Left cardiac atrium (tissue), 4 donors: ENCODE results near the gene CXCL12. TPM values are rescaled to one million over a fixed set of nuclear protein-coding genes. Genes with fewer than 3 reads are reported as not detected.
A peak's percentile ranks its signal among the peaks of the same experiment; 100 is the strongest.

Source experiments
- ATAC-seq, 2 donors: fragments of 200-7000 bp; cut with Tn5 transposase; one replicate each; pipeline ENCODE4 v1.9.1; 2020; ENCODE audit warnings: mild to moderate bottlenecking in 2 of 2, moderate library complexity in 2 of 2
- DNase-seq: peaks from one replicate; pipeline ENCODE4 v3.0.0-alpha.2; 2020
- intact Hi-C, 2 donors: fragments of 100-400 bp; cut with DNase I; formaldehyde crosslinking; loops; one replicate each; pipeline versions ENCODE4 v1.14.1 to v1.15.1; 2022 to 2023
- total RNA-seq, 2 donors: library from RNA; stranded (reverse); fragmentation: NEBNext Ultra II Directional; extraction: Animal tissue kit (Norgen Biotek cat#: 25700); gene quantifications; one replicate each; pipeline ENCODE4 v1.2.1, GENCODE V29; 2021
- donor health status: DM: no; HTN: yes; CAD: no.
- donor health status: DM: no; HTN: yes; CAD: no; lungs with severe emphysema.
- donor health status: DM: yes; HTN: yes; CAD: no.
- donor health status: Dilated cardiomyopathy.

The CXCL12 gene
- total RNA-seq, 2 donors from 2014 or later = 213 to 248 TPM

DNA sequence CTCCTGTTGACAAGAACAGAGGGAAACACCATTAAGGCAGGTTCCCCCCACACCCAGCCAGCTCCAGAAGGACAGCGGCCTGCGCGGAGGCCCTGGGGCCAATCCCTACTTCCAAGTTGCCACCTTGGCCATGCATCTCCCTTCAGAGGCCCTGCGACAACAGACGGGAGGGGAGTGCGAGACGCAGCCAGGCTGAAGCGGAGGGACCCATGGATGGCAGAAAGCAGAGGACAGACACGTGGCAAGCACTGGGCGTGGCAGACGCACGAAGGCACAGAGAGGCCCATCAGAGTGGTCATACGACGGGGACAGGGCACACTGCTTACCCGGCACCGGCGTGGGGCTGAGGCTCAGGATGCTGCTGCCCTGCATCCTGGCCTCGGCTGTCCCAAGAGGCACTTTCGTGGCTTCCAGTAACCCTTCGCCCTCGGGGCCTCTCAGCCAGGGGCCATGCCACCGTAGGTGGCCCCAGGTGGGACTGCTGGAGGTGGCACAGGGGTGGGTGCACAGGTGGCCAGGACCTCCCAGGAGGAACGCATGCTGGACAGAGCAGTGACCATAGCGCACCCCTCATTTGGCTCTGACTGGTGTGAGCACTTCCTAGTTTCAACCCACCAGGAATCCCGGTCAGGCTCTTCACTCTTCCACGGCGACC, 11.4 kb downstream of the CXCL12 start:
- ATAC-seq = no peak
- intact Hi-C loops = no loop called here
- peak; percentile 11 for DNase-seq

DNA sequence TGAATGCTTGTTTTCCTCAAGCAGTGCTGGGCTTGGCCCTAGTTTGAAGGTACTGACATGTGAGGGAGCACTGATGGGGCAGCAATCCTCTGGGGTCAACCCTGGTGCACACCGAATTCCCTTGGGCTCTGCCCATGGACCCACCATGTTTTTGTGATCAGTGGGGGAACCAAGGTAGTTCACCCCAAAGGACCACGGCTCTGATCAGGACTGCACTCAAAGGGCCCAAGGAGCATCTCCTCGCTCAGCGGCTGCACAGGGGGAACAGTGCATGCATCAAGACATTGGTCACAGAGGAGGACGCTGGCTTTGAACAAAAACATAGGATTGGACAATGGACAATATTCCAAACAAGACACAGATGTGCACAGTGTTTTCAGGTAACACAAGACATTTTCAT, 12.7 kb downstream of the CXCL12 start:
- intact Hi-C loops = no loop called here
- peak; percentile 7 for DNase-seq
- no peak for ATAC-seq

DNA sequence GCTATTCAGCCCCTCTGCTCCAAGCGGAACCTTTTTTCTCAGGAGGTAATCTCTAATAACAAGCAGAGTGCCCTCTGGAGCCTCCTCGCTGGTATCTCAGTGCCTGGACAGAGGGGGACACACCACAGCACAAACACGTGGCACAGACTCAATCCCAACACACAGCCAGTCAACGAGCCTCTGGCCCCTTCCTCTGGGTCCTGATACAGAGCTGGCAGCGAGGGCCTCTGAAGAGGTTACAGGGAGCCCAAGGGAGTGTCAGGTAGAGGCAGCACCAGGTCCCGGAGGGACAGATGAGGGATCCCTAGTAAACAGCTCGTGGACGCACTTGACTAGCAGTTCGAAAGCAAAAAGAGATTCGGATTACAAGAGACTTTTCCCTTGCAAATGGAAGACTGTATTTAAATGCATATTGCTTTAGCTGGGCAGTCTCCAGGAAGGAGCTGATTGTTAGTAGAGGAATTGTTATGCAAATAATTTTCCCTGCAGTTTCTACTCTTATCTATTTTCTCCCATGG, 14.1 kb downstream of the CXCL12 start:
- ATAC-seq = no peak
- intact Hi-C loops = no loop called here
- peak; percentile 4 for DNase-seq

DNA sequence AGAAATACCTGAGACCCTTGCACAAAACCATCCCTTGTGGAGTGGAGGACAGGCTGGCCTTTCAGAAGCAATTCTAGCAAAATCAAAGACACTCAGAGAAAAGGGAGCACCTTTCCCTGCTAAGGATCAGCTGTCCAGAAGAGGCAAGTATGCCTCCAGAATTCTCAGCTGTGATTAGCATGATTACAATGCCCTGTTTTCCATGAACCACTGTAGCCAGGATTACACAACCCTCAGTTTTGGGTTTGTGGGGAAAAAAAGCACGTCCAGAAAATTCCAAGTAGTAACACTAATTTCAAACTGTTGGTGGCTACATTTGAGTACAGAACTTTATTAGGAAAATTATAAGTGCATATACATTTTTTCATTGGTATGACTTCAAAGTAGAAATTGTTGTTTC, 15.0 kb downstream of the CXCL12 start:
- ATAC-seq = no peak
- intact Hi-C loops = no loop called here
- no peak for DNase-seq

DNA sequence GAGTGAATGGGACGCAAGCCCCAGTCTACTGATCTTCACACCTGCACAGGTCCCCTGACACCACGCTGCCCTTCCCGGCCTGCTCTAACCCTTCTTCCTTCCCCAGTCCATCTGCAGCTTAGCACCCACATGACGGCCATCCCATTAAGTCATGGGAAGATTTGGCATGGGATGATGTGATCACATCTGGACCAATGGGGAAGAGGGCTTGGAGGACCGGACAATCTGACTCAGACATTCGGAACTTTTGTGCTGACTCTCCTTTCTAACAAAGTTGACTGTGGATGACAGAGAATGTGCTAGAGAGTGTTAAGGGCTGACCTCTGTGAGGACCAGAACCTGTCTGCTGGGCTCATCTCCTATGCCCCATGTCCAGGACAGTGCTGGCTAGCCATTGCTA, 15.6 kb downstream of the CXCL12 start:
- intact Hi-C loops = no loop called here
- DNase-seq (peak; percentile 15), ATAC-seq (peak in 1 of 2 donors; percentile 19)

DNA sequence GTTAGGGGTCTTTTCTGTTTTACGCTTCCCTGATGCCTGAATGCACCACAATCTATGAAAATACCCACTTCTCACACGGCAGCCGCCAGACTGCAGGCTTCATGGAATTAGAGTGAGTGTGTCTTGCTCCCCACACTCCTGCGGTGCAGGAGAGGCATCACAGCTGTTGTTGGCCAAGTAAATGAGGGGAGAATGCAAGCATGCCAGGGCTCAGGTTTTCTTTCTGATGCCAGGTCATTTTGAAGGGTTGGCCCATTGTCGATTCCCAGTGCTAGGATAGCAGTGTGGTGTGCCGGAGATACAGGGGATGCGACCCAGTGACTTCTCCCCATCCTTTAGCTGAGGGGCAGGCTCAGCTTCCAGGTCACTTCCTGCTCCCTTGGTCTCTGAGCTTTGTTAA, 16.3 kb downstream of the CXCL12 start:
- ATAC-seq (no peak), DNase-seq (peak; percentile 9)
- intact Hi-C loops = no loop called here

DNA sequence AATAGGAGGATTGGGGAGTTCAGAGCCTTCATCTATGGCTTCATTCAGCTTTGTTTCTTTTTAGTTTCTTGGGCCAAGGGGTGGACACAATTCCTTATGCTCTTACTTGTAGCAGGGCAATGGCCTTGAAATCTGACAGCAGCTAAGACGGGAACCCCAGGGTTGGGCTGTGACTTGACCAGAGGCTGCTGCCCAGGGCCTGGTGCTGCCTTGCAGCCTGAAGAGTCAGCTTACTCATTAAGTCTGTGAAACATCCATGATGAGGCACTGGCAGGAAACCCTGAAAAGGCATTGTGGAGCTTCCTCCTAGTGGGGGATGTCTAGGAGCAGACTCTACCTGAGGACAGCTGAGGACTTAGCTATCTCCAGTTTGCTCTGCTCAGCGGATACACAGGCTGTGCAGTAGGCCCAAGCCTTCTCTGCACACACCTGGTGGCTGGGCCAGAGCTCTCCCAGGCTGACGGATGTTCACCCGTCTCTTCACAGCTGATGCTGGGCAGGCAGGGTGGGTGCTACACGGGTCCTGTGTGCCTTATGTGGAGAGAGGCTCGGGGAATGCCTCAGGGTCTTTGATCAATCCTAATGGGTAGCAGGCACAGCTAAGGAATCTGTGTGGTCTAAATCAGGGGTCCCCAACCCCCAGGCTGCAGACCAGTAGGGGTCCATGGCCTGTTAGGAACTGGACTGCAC, 17.8 kb downstream of the CXCL12 start:
- no peak for DNase-seq
- intact Hi-C loops = no loop called here
- no peak for ATAC-seq

DNA sequence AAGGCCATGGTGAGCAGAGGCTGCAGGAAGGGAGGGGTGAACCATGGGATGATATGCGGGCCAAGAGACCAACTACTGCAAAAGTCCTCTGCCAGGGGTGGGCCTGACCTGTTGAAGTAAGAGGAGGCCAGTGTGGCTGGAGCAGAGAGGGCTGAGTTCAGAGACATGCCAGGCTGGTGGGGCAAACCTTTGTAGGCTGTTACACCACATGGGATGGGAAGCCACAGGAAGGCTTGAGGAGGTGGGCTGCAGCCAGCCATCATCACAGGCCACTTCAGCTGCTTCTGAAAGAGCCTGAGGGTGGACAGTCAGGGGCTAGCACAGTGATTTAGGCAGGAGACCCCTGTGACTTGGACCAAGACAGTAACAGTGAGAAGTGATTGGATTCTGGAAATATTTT, 20.3 kb downstream of the CXCL12 start:
- ATAC-seq (no peak), DNase-seq (peak; percentile 6)
- intact Hi-C loops = no loop called here

DNA sequence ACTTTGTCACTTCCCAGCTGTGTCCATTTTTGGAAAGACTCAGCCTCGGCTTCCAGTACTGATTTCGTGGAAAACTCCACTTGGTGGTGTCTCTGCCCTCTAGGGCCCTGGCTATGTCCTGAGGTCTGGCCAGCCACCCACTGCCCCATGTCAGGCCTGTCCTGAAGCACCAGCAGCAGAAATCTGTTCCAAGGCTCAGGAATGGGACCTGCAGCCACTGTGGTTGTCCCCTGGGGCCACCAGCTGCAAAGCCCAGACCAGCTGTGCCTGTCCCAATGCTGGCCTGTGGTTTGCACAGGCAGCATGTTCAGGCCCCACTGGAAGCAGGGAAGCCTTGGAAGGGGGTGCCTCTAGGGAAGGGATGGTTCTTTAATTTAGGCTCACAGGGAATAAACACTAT, 21.2 kb downstream of the CXCL12 start:
- DNase-seq = peak; percentile 13
- ATAC-seq = no peak
- intact Hi-C loops = no loop called here

DNA sequence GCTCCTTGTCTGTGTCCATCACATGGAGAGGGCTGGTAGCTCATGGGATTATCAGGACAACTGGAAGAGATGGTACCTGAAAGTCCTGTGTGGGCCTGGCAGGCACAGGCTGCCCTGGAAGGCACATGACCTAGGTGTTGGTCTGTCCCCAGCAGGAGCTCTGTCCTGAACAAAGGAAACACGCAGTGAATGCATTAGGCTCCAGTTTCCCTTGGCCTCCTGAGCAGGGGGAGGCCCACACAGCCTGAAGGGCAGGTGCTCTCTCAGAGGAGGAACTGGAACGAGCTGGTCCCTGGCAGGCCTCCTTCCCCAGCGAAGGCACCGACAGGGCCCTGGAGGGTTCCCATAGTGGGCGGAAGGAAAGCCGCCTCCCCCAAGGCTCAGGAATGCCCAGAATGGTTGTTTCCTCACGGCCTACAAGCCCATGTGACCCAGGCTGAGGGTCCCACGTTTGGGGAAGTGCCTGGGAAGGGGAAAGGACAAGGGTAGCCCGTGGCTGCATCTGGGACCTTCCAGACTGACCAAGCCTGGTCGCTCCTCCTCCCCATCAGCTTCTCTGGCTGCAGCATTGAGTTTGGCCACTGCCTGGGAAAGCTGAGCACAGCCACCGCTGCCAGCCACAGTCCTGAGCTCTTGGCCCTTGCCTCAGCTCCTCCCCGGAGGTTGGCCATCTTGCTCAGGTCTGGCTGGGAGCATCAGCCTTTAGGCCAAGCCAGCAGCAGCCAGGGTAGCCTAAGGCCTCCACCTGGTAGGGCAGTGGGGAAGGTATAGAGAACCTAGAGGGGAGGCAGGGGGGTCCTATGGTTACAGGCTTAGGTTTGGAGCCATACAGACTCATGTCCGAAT, 21.8 kb downstream of the CXCL12 start:
- intact Hi-C loops = no loop called here
- ATAC-seq = peak in 1 of 2 donors; percentile 27
- peak; percentile 16 for DNase-seq

DNA sequence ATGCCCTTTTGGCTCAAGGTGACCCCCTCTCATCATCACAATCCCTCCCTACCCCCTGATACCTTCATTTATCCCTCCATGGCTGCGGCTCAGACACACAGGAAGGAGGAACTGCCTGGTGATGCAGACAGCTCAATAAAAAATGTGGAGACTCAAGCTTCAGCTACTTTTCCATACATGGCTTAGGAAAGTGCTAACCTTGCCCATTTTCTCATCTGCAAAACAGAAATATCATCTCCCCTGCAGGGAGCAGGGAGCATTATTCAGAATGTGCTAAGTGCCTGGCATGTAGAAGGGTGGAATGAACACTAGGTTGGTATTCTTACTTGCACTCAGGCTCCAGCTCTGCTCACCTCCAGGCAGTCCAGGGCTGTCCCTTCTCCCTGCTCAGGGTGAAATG, 23.8 kb downstream of the CXCL12 start:
- intact Hi-C loops = no loop called here
- DNase-seq = no peak
- ATAC-seq = no peak

DNA sequence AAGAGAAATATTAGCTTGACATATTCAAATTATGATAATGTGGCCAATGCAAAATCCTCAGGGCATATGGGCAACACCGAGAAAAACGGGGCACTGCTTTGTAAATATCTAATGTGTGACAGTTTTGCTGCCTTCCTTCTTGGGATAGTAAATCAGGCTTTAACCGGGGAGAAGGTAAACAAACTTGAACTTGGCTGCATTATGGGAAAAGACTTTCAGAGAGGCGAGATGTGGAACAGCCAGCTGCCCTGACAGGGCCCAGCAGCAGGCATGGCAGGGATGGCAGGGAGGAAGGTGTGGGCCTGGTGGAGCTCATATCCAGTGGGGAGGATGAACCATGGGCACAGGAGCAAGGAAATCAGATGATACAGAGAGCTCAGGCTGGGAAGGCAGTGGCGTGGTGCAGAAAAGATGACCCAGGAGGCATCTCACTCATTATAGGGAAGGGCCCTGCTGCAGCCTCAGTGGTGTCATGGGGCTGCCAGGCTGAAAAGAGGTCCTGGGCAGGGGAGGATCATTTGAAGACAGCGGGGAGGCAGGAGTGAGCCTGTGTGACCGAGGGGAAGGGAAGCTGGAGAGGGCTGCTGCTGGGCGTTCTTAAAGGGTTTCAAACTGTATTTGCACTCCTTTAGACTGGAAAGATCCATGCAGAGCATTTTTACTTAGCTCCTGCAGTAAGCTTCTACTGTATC, 26.7 kb downstream of the CXCL12 start:
- no peak for DNase-seq
- intact Hi-C loops = no loop called here
- ATAC-seq = no peak

DNA sequence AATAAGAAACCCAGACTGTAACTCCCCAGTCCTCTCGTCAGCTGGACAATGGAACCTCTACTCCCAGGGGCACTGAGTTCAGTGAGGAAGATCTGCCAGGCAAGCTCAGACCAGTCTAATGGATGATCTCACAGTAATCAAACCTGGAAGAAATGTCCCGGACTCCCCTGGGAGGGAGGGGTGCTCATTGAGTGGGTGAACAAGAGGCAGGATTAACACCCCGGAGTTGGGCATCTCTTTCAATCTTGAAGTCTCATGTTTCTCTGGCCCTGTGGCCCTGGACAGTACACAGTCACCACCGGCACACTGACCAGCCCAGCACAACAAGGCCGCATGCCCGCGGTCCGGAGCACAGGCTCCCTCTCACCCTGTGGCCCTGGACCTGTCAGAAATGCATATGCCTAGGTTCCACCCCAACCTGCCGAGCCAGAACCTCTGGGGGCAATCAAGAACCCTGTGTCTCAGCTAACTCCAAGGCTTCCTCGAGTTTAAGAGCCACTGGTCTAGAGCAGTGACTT, 27.8 kb downstream of the CXCL12 start:
- intact Hi-C loops = no loop called here
- DNase-seq (no peak), ATAC-seq (no peak)

DNA sequence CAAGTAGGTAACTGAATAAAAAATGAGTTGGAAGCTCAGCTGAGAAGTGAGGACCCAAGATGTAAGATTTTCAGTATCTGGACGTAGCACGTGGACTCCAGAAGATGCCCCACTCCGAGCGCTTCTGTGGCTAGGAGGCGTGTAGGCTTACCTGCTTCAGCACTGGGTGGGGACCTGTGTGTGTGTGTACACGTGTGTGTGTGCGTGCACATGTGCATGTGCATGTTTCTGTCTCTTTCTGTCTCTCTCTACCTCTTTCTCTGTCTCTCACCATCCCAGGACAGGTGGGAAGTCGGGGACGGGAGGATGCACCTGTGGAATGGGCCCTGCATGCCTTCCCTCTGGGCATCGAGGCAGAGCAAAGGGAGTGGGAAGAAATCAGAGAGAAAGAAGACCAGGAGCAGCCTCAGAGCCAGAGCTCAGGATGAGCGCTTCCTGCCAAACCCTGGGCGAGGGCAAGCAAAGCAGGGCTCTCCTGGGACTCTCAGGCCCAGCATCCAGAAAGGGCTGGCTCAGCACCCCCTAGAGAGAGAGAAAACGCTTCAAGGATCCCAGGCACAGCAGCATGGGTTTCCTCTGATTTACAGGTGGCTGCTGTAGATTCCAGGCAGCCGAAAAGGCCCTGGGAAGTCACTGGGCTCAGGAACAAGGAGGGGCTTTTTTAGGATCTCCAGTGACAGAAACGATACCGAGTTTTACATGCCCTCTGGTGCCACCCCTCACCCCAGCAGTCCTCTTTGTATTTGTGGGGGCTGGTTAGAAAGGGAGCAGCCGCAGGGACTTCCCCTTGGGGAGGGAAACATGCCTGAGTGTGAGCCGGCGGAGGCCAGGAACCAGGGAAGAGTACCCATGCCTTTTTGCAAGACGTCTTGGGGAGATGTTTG, 28.5 kb downstream of the CXCL12 start:
- intact Hi-C loops = no loop called here
- DNase-seq = no peak
- ATAC-seq = no peak

DNA sequence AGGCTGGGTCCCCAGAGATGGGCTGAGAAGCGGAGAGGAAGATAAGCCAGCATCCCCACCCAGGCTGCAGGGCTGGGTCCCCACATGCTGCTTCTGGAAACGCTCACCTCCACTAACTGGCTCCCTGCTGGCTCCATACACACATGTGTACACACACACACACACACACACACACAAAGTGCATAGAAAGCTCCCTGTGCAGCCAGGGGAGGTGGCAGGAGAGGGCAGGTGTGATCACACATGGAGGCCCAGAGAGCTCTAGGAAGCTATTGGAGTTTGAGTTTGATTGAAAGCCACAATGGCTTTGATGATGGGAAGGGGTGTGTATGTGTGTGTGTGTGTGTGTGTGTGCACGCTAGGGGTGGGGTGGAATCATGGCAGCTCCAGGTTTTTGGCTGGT, 29.3 kb downstream of the CXCL12 start:
- no peak for ATAC-seq
- intact Hi-C loops = no loop called here
- DNase-seq = no peak

DNA sequence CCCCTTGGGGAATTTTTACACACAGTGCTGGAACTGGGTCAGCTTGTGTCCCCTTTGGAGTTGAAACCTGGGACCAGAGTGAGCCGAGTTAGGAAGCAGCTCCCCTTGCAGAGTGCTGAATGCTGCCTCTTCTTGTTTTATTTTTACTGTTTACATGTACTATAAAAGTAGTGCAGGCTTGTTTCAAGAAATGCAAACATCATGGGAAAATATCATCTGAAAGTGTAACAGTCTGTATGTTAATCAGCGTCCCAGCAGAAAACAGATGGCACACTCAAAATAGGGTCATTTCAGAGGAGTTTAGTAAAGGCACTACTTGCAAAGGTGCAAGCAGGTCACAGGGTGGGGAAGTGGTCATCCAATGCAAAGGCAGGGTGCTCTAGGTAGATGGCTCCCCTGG, 30.1 kb downstream of the CXCL12 start:
- no peak for ATAC-seq
- DNase-seq = no peak
- intact Hi-C loops = no loop called here

DNA sequence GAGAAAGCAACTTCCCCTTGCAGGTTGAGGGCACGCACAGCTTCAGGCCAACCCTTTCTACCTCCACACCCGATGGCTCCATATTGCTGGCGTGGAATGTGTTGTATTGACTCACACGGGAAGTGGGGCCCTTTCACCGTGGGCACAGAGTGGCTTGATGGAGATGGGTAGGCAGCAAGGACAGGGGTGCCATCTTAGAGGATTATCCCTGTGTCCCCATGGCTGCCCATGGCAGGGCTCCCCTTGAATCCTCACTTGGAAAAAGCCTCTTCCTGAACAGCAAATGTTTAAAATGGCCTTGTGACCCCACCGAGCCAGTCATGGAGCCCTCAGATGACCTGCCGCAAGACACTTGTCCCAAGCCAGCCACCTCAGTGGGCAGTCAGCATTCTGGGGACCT, 31.2 kb downstream of the CXCL12 start:
- intact Hi-C loops = no loop called here
- no peak for ATAC-seq
- no peak for DNase-seq

DNA sequence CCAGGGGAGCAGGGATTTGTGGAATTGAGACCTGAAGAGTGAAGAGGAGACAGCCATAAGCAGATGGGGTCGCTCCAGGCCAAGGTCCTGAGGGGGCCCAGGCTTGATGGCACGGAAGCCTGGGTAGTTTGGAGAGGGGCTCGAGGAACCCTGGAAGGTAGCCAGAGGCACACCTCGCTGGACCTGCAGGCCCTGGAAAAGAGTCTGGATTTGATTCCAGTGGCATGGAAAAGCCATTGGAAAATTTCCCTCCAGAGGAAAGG, 31.8 kb downstream of the CXCL12 start:
- intact Hi-C loops = no loop called here
- DNase-seq (no peak), ATAC-seq (no peak)
